ENCODE data around the gene CCM2L.

The CCM2L gene

GRCh38 chr20:32013326-32013725 is 3.1 kb downstream of the CCM2L start:
- no peak overlapping the region for H3K4me3 ChIP-seq (ENCODE audit: low read depth, low read length)
- no peak for TF ChIP-seq CTCF (IDR thresholded peaks at IDR 0.05; ENCODE audit: low read depth, low read length, missing control alignments)
- DNase-seq (ENCODE audit: low read depth), result no peak

- no peak overlapping the region for H3K4me3 ChIP-seq (ENCODE audit: low read depth, low read length)
- DNase-seq (ENCODE audit: low read depth), result no peak
- TF ChIP-seq CTCF (IDR thresholded peaks at IDR 0.05; ENCODE audit: low read depth, low read length, missing control alignments), result peak; percentile 33
Measured at GRCh38 chr20:32017711-32018251, 7.5 kb downstream of the CCM2L start.

GRCh38 chr20:32018269-32019155 is 8.3 kb downstream of the CCM2L start:
- TF ChIP-seq CTCF (IDR thresholded peaks at IDR 0.05; ENCODE audit: low read depth, low read length, missing control alignments), result peak; percentile 6
- DNase-seq (ENCODE audit: low read depth), result no peak
- H3K4me3 ChIP-seq (ENCODE audit: low read depth, low read length), result peak overlapping the region; percentile 60

GRCh38 chr20:32019156-32019510 is 8.9 kb downstream of the CCM2L start:
- H3K4me3 ChIP-seq (ENCODE audit: low read depth, low read length), result no peak overlapping the region; the same call in 1 of the 2 replicates
- no peak for DNase-seq (ENCODE audit: low read depth)
- TF ChIP-seq CTCF (IDR thresholded peaks at IDR 0.05; ENCODE audit: low read depth, low read length, missing control alignments), result no peak

GRCh38 chr20:32019563-32020463 is 9.6 kb downstream of the CCM2L start:
- DNase-seq (ENCODE audit: low read depth), result no peak
- TF ChIP-seq CTCF (IDR thresholded peaks at IDR 0.05; ENCODE audit: low read depth, low read length, missing control alignments), result no peak
- H3K4me3 ChIP-seq (ENCODE audit: low read depth, low read length), result no peak overlapping the region

GRCh38 chr20:32021091-32021490 is 10.9 kb downstream of the CCM2L start:
- no peak for TF ChIP-seq CTCF (IDR thresholded peaks at IDR 0.05; ENCODE audit: low read depth, low read length, missing control alignments)
- no peak for DNase-seq (ENCODE audit: low read depth)
- no peak overlapping the region for H3K4me3 ChIP-seq (ENCODE audit: low read depth, low read length)

All from GM12864 (cell line).